Measurements from ENCODE around the gene PRIM1. TPM values are rescaled to one million over a fixed set of nuclear protein-coding genes. Genes with fewer than 3 reads are reported as not detected.
A peak's percentile ranks its signal among the peaks of the same experiment; 100 is the strongest.
"Not testable (repeated sequence)": the region's sequence is repeated elsewhere in the genome, so short reads cannot be mapped to it uniquely, and the experiment has no call there.

PRIM1 gene
- total RNA-seq, 1 donor from 2014 or later, result 2.0 TPM

DNA sequence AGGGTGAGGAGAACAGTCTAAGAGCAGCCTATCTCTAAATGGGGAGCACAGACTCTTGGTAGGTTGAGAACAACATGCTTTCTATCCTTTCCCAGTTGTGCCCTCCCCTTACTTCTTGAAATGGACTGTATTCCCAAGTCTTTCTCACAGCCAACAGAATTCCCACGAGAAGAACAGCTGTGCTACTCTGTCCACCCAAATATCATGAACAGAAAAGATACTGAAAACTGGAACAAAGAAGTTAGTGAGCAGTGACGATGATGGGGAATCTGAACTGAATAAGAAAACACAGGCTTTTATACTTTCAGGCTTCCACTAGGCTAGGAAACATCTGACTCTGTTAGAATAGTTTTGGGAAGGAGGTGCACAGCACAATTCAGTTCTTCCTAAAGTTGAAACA lies 30.4 kb downstream of the PRIM1 start:
- DNase-seq (ENCODE audit: low spot score), result no peak
- intact Hi-C loops (cut with DNase I), result no loop called here

- DNase-seq (ENCODE audit: low spot score), result no peak
- intact Hi-C loops (cut with DNase I), result no loop called here
These were observed 30.9 kb downstream of the PRIM1 start for GRCh38 chr12:56721216-56721615.

GRCh38 chr12:56720731-56721151 lies 31.4 kb downstream of the PRIM1 start:
- intact Hi-C loops (cut with DNase I), result no loop called here
- DNase-seq (ENCODE audit: low spot score), result no peak

- intact Hi-C loops (cut with DNase I), result no loop called here
- no peak for DNase-seq (ENCODE audit: low spot score)
These were observed 33.1 kb downstream of the PRIM1 start for GRCh38 chr12:56719056-56719455.

- DNase-seq (ENCODE audit: low spot score), result no peak
- intact Hi-C loops (cut with DNase I), result no loop called here
These were observed 33.5 kb downstream of the PRIM1 start for GRCh38 chr12:56718636-56719035.

DNA sequence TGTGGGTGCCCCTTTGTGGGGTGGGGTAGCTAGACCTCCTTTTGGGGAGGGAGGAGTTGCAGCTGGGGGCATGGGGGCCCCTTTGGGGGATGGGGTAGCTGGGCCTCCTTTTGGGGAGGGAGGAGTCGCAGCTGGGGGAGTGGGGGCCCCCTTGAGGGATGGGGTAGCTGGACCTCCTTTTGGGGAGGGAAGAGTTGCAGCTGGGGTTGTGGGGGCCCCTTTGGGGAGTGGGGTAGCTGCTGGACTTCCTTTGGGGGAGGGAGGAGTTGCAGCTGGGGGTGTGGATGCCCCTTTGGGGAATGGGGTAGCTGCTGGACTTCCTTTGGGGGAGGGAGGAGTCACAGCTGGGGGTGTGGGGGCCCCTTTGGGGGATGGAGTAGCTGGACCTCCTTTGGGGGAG lies 34.0 kb downstream of the PRIM1 start:
- intact Hi-C loops (cut with DNase I), result no loop called here

DNA sequence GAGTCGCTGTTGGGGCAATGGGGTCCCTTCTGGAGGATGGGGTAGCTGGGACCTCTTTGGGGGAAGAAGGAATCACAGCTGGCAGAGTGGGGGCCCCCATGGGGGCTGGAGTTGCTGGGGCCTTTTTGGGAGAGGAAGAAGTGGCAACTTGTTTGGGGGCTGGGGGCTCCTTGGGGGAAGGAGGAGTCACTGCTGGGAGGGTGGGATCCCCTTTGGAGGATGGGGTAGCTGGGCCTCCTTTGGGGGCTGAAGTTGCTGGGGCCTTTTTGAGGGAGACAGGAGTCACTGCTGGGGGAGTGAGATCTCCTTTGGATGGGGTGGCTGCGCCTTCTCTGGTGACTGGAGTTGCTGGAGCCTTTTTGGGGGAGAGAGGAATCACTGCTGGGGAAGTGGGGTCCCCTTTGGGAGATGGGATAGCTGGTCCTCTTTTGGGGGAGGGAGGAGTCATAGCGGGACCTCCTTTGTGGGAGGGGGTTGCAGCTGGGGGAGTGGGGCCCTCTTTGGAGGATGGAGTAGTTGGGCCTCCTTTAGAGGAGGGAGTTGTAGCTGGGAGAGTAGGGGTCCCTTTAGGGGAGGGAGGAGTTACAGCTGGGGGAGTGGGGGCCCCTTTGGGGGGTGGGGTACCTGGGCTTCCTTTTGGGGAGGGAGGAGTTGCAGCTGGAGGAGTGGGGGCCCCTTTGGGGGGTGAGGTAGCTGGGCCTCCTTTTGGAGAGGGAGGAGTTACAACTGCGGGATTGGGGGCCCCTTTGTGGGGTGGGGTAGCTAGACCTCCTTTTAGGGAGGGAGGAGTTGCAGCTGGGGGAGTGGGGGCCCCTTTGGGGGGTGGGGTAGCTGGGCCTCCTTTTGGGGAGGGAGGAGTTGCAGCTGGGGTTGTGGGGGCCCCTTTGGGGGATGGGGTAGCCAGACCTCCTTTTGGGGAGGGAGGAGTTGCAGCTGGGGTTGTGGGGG lies 34.9 kb downstream of the PRIM1 start:
- intact Hi-C loops (cut with DNase I), result no loop called here
- DNase-seq (ENCODE audit: low spot score), result no peak

More for the DNA sequence above, 34.0 kb downstream of the PRIM1 start:
- no peak for DNase-seq (ENCODE audit: low spot score)

DNA sequence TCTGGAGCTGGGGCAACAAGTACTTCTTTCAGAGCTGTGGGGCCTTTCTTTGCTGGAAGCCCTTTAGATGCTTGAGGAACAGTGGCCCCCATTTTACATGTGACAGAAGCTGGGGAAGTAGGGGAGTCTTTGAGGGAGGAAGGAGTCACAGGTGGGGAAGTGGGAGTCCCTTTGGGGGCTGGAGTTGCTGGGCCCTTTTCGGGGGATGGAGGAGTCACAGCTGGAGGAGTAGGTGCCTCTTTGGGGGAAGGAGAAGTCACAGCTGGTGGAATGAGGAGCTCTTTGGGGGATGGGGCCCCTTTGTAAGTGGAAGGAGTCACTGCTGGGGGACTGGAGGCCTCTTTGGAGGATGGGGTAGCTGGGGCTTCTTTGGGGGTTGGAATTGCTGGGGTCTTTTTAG lies 35.7 kb downstream of the PRIM1 start:
- intact Hi-C loops (cut with DNase I), result no loop called here
- no peak for DNase-seq (ENCODE audit: low spot score)

DNA sequence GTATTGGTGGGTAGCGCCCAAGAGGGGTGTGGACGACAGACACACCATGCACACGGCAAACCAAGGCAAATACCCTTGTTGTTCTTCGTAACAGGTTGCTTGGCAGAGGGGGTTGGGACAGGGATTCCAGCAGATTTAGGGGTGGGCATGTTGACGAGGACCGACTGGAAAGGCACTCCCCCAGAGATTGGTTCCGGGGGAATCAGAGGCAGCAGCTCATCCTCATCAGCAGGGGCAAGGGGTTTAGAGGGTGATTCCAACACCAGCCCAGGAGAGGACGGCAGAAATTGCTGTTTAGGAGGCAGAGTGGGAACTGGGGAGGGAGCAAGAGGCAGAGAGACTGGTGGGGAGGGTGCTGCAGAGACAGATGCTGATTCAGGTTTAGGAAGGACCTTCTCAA lies 36.3 kb downstream of the PRIM1 start:
- no peak for DNase-seq (ENCODE audit: low spot score)
- intact Hi-C loops (cut with DNase I), result no loop called here

GRCh38 chr12:56714431-56714929 lies 37.6 kb downstream of the PRIM1 start:
- intact Hi-C loops (cut with DNase I), result no loop called here
- no peak for DNase-seq (ENCODE audit: low spot score)

DNA sequence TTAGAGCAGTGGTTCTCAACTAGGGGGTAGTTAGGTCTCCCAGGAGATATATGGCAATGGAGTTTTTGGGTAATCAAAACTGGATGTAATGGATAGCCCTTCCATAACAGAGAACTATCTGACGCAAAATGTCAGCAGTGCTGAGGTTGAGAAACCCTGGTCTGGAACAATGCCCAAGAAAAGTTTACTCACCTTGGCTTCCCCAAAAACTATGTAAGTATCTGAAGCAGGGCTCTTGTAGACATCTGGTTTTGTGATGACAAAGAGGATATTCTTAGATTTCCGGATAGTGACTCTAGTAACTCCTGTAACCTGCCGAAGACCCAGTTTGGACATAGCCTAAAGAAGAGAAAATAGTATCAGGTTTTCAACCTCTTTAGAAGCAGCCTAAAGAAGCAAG lies 38.8 kb downstream of the PRIM1 start:
- DNase-seq (ENCODE audit: low spot score), result no peak
- intact Hi-C loops (cut with DNase I), result no loop called here

DNA sequence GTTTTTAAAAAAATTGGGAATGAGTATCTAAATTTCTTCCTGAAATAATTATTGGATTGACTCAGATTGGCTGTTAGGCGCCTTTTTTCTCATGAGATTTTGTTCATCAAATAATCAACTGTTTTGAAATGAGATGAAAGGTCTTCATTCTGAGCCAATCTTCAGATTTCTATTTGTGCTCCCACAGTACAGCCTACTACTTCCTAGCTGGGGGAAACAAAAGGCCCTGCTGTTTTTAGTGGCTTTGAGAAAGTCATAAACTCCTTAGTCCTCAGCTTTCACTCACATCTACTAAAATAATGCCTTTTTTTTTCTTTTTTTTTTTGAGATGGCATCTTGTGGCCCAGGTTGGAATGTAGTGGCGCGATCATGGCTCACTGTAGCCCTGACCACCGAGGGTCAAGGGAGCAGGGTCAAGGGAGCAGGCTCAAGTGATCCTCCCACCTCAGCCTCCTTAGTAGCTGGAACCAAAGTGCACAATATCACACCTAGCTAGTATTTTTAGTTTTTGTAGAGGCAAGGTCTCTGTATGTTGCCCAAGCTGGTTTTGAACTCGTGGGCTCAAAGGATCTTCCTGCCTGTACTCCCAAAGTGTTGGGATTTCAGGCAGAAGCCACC lies 42.3 kb downstream of the PRIM1 start:
- DNase-seq (ENCODE audit: low spot score), result no peak
- intact Hi-C loops (cut with DNase I), result no loop called here

DNA sequence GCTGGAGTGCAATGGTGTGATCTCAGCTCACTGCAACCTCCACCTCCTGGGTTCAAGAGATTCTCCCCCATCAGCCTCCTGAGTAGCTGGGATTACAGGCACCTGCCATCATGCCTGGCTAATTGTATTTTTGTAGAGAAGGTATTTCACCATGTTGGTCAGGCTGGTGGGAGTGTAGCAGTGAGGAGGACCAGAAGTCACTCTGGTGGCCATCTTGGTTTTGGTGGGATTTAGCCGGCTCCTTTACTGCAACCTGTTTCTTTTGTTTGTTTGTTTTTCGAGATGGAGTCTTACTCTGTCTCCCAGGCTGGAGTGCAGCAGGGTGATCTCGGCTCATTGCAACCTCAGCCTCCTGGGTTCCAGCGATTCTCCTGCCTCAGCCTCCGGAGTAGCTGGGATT lies 47.6 kb downstream of the PRIM1 start:
- intact Hi-C loops (cut with DNase I); DNase-seq (ENCODE audit: low spot score): not testable (repeated sequence)

- no peak for DNase-seq (ENCODE audit: low spot score)
- intact Hi-C loops (cut with DNase I), result no loop called here
These were observed 53.0 kb downstream of the PRIM1 start for GRCh38 chr12:56699020-56699661.

DNA sequence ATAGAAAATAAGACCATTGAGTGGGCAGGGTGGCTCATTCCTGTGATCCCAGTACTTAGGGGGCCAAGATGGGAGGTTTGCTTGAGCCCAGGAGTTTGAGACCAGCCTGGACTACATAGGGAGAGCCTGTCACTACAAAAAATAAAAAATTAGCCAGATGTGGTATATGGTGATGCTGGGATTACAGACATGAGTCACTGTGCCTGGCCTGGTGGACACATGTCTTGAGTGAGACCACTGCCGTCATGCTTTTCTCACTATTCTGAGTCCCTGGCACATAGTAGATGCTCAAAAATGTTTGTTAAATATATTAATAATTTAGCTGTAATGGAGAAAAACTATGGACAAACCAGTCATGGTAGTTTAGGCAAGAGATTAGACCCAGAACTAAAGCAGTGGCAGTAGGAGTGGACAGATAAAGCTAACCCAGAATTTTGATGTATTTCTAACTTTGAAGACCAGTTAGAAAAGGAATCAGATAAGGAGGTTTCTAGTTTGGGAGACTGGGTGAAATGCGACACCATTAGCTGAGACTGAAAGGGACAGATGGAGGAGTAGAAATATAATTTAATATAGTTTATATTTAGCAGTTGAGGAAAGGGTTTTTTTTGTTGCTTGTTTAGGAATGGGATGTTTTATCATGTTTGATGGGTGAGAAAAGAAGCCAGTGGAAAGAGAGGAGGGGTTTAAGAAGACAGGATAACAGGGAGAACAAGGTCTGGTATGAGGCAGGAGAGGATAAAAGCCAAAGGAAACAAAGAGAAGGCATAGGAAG lies 56.6 kb downstream of the PRIM1 start:
- intact Hi-C loops (cut with DNase I), result no loop called here

GRCh38 chr12:56694161-56694560 lies 58.0 kb downstream of the PRIM1 start:
- no peak for DNase-seq (ENCODE audit: low spot score)
- intact Hi-C loops (cut with DNase I), result no loop called here

More for the DNA sequence above, 56.6 kb downstream of the PRIM1 start:
- DNase-seq (ENCODE audit: low spot score), result no peak

- DNase-seq (ENCODE audit: low spot score), result no peak
- intact Hi-C loops (cut with DNase I), result loop anchor here (1.0 to 2.0 kb wide), 2 partner anchors 37 to 52 kb away; partner anchors contain the start of gene NACA
These were observed 63.3 kb downstream of the PRIM1 start for GRCh38 chr12:56688846-56689109.

- peak; percentile 97 for DNase-seq (ENCODE audit: low spot score)
- intact Hi-C loops (cut with DNase I), result loop anchor here (1.0 to 2.0 kb wide), 2 partner anchors 37 to 51 kb away; partner anchors contain the start of gene NACA
These were observed 63.8 kb downstream of the PRIM1 start, which contains the start of gene PTGES3 for GRCh38 chr12:56688129-56688845. TSS of gene PTGES3 (minus strand) at chr12:56688284. CDS start at chr12:56687999, 285 bp downstream.
